Measurements from ENCODE around the gene CREBZF. TPM values are rescaled to one million over a fixed set of nuclear protein-coding genes. Genes with fewer than 3 reads are reported as not detected.

CREBZF gene
- total and polyA plus RNA-seq, 2 donors (not counting 1 experiment from before 2014, with no cell fraction given) = 64.9 to 109 TPM

GRCh38 chr11:85647604-85648299 is 17.2 kb downstream of the CREBZF start, which contains the start of gene TMEM126A:
TMEM126A (plus strand) TSS chr11:85647967; CDS start chr11:85650256, 2,289 bp downstream.
- TF ChIP-seq EZH2 (IDR thresholded peaks at IDR 0.05; ENCODE audit: borderline replicate concordance, insufficient read depth, low read depth, low read length, poor library complexity, severe bottlenecking) = no peak
- no peak for TF ChIP-seq CTCF (IDR thresholded peaks at IDR 0.05)
- Mint-ChIP-seq H3K9me3 (ENCODE audit: insufficient read depth) (no peaks in the 10 kb centered on the region), H3K27ac (peak within 1 kb of the TSS; percentile 93), H3K4me3 (peak within 1 kb of the TSS; percentile 89), H3K27me3 (peaks cover 19% of the 10 kb centered on the region), H3K4me1 (peaks cover 18% of the 10 kb centered on the region)
- under 1% methylated on average over 30 of the region's 33 CpGs for WGBS (ENCODE audit: insufficient coverage)
- Histone ChIP-seq H3K9me3 (ENCODE audit: control extremely low read depth in 1 of 3, control insufficient read depth in 2 of 3, insufficient read depth in 1 of 3, low read length in 2 of 3) (no peaks in the 10 kb centered on the region), H3K36me3 (replicated peaks in 1 of 2; ENCODE audit: control extremely low read depth in 1 of 2, control insufficient read depth in 1 of 2, extremely low read depth in 1 of 2, insufficient read depth in 2 of 2, low read length in 1 of 2) (peaks cover 0 to 9% of the 10 kb centered on the region in 2 experiments), H3K27ac (ENCODE audit: low read length in 2 of 2) (peak within 1 kb of the TSS; percentile 71 to 91), H2AFZ (ENCODE audit: insufficient read depth, low read depth, low read length, poor library complexity, severe bottlenecking) (peak within 1 kb of the TSS; percentile 91), H3K4me2 (replicated peaks; ENCODE audit: low read depth, low read length, poor library complexity, severe bottlenecking) (peak within 1 kb of the TSS; percentile 81), H3K4me1 (ENCODE audit: control insufficient read depth in 2 of 2, insufficient read depth in 2 of 2, low read length in 2 of 2) (peaks cover 12 to 13% of the 10 kb centered on the region in 2 donors), H3K4me3 (ENCODE audit: control extremely low read depth in 1 of 5, extremely low read depth in 1 of 5, insufficient read depth in 1 of 5, low read depth in 2 of 5, low read length in 4 of 5) (peak within 1 kb of the TSS; percentile 79 to 87 (median 85)), H3K9ac (ENCODE audit: low read length) (peak within 1 kb of the TSS; percentile 86), H3K27me3 (replicated peaks in 1 of 4; ENCODE audit: control extremely low read depth in 1 of 4, control insufficient read depth in 3 of 4, insufficient read depth in 4 of 4, low read length in 3 of 4) (peaks cover 0 to 12% (median 4%) of the 10 kb centered on the region in 4 experiments), H4K20me1 (ENCODE audit: control insufficient read depth, insufficient read depth, low read length, poor library complexity, severe bottlenecking) (no peaks in the 10 kb centered on the region), H3K79me2 (ENCODE audit: control insufficient read depth, insufficient read depth, low read length) (peaks cover 30% of the 10 kb centered on the region)
- DNase-seq (peak; percentile 91), ATAC-seq (ENCODE audit: low read depth) (peak; percentile 99)
- CTCF ChIA-PET = interaction anchor here (1.2 to 2.3 kb wide), 3 partner anchors 11 to 19 kb away, joined by 3 to 8 read pairs (median 7); partner anchors contain the start of genes CREBZF and TMEM126B
- POLR2A ChIA-PET = interaction anchor here (1.3 to 2.4 kb wide), 3 partner anchors 10 to 20 kb away, joined by 5 to 20 read pairs (median 8); partner anchors contain the start of genes CREBZF, DLG2 and TMEM126B
- intact Hi-C loops (cut with micrococcal nuclease) = loop anchor here (1.0 to 5.0 kb wide), 5 partner anchors 18 to 1390 kb away; partner anchors contain the start of genes CREBZF, HIKESHI, PICALM and TMEM126B

All from B cell (primary cell).